GM23248 (cell line): Measurements from ENCODE around the gene RASGEF1C. TPM values are rescaled to one million over a fixed set of nuclear protein-coding genes. Genes with fewer than 3 reads are reported as not detected.

Experiments
- DNase-seq: peaks from one replicate; pipeline ENCODE4 v3.0.0-alpha.2; 2015
- H2AFZ ChIP-seq: fragments of 200-600 bp; sonication (generic); 2 replicates; pipeline ENCODE4 v1.6.1; 2016; ENCODE audit warnings: antibody characterized with exemption
- H3F3A ChIP-seq: fragments of 200-600 bp; sonication (generic); 2 replicates; pipeline ENCODE4 v1.6.1; 2016; ENCODE audit warnings: mild to moderate bottlenecking, antibody characterized with exemption, mixed run types; ENCODE audit not compliant: insufficient read depth
- H3K27ac ChIP-seq: fragments of 200-600 bp; sonication (generic); 2 replicates; pipeline ENCODE4 v1.5.1; 2016; ENCODE audit warnings: mild to moderate bottlenecking
- H3K27me3 ChIP-seq: fragments of 200-600 bp; sonication (generic); replicated peaks from 2 replicates; pipeline ENCODE4 v1.6.1; 2016; ENCODE audit warnings: mild to moderate bottlenecking; ENCODE audit not compliant: insufficient read depth
- H3K36me3 ChIP-seq: fragments of 200-600 bp; sonication (generic); 2 replicates; pipeline ENCODE4 v1.6.1; 2016; ENCODE audit warnings: low read depth, mild to moderate bottlenecking
- H3K4me1 ChIP-seq: fragments of 200-600 bp; sonication (generic); 2 replicates; pipeline ENCODE4 v1.6.1; 2016; ENCODE audit warnings: mild to moderate bottlenecking; ENCODE audit not compliant: insufficient read depth
- H3K4me2 ChIP-seq: fragments of 200-600 bp; sonication (generic); one replicate; pipeline ENCODE4 v1.6.1; 2016; ENCODE audit warnings: mild to moderate bottlenecking; ENCODE audit not compliant: unreplicated experiment
- H3K4me3 ChIP-seq: fragments of 200-600 bp; sonication (generic); 2 replicates; pipeline ENCODE4 v1.5.1; 2016; ENCODE audit warnings: mild to moderate bottlenecking
- H3K79me2 ChIP-seq: fragments of 200-600 bp; sonication (generic); 2 replicates; pipeline ENCODE4 v1.6.1; 2016; ENCODE audit warnings: mild to moderate bottlenecking; ENCODE audit not compliant: insufficient read depth
- H3K9ac ChIP-seq: fragments of 200-600 bp; sonication (generic); 2 replicates; pipeline ENCODE4 v1.6.1; 2016; ENCODE audit warnings: mild to moderate bottlenecking
- H3K9me2 ChIP-seq: fragments of 200-600 bp; sonication (generic); 2 replicates; pipeline ENCODE4 v1.6.1; 2016; ENCODE audit warnings: mixed run types, mild to moderate bottlenecking, moderate library complexity; ENCODE audit not compliant: insufficient read depth
- H3K9me3 ChIP-seq: fragments of 200-600 bp; sonication (generic); one replicate; pipeline ENCODE4 v1.6.1; 2017; ENCODE audit warnings: low read depth
- H4K20me1 ChIP-seq: fragments of 200-600 bp; sonication (generic); 2 replicates; pipeline ENCODE4 v1.6.0; 2016; ENCODE audit not compliant: insufficient read depth
- EZH2 ChIP-seq: fragments of 200-600 bp; sonication (generic); IDR thresholded peaks from 2 replicates; pipeline ENCODE4 v1.6.1; 2018; ENCODE audit warnings: antibody characterized with exemption, mild to moderate bottlenecking; ENCODE audit not compliant: insufficient read depth, poor library complexity, severe bottlenecking
- EZH2phosphoT487 ChIP-seq: fragments of 200-600 bp; sonication (generic); IDR thresholded peaks from 2 replicates; pipeline ENCODE4 v1.6.1; 2018; ENCODE audit warnings: antibody characterized with exemption, moderate library complexity, mild to moderate bottlenecking, low read depth; ENCODE audit not compliant: insufficient read depth
- WGBS, 2 experiments: methylation state at CpG; one replicate each; pipeline ENCODE4 v1.1.6; 2015 to 2017; ENCODE audit warnings: low lambda C conversion rate in 2 of 2, low coverage in 1 of 2; ENCODE audit errors: missing lambda C conversion rate in 2 of 2; 5-methylcytosine and 5-hydroxymethylcytosine counted together
- in situ Hi-C: fragments of 300-500 bp; cut with MboI; formaldehyde crosslinking; loops from 2 replicates; pipeline ENCODE4 v1.15.0; 2020
- polyA plus RNA-seq: library from polyadenylated mRNA; unstranded; fragments of >200 nt; fragmentation: Nextera tagmentation; extraction: Ambion mirVana; gene quantifications from 2 replicates; pipeline ENCODE4 v1.2.1, GENCODE V29; 2016
- total RNA-seq: library from RNA; depleted of rRNA; stranded (reverse); fragments of >200 nt; shearing (Covaris generic); gene quantifications from 2 replicates; pipeline ENCODE4 v1.2.3, GENCODE V29; 2014

Gene RASGEF1C
- total and polyA plus RNA-seq, 2 experiments from 2014 or later, result not detected

- no peak for DNase-seq
- Histone ChIP-seq H3K4me3 (no peak overlapping the region), H3F3A (no peaks in the 10 kb centered on the region), H3K4me2 (no peak overlapping the region), H2AFZ (no peak overlapping the region), H3K9me3 (no peaks in the 10 kb centered on the region), H3K36me3 (no peaks in the 10 kb centered on the region), H3K27ac (no peak overlapping the region), H3K9me2 (no peaks in the 10 kb centered on the region), H3K27me3 (peaks cover 18% of the 10 kb centered on the region), H3K9ac (no peak overlapping the region), H4K20me1 (no peaks in the 10 kb centered on the region), H3K79me2 (no peaks in the 10 kb centered on the region), H3K4me1 (peaks cover 10% of the 10 kb centered on the region)
- TF ChIP-seq EZH2phosphoT487 (no peak), EZH2 (no peak)
- WGBS, 2 experiments, result 79 to 84% methylated on average over 34 to 38 of the region's 38 CpGs
- in situ Hi-C loops, result loop anchor here (25.0 kb wide), 1 partner anchor 900 kb away; the partner anchor contains the start of gene BTNL9
Observed at GRCh38 chr5:180136630-180137381, 72.2 kb downstream of the RASGEF1C start.

- H3K9me2 ChIP-seq, result no peaks in the 10 kb centered on the region
- no peaks in the 10 kb centered on the region for H3K36me3 ChIP-seq
- H3K27me3 ChIP-seq, result peaks cover 11% of the 10 kb centered on the region; the same call in 1 of the 2 replicates
- no peak for DNase-seq
- no peak overlapping the region for H2AFZ ChIP-seq
- H3K9ac ChIP-seq, result no peak overlapping the region
- TF ChIP-seq EZH2phosphoT487, result no peak
- TF ChIP-seq EZH2, result no peak
- no peaks in the 10 kb centered on the region for H4K20me1 ChIP-seq
- H3K27ac ChIP-seq, result no peak overlapping the region
- peaks cover 10% of the 10 kb centered on the region for H3K4me1 ChIP-seq
- H3K4me2 ChIP-seq, result no peak overlapping the region
- no peaks in the 10 kb centered on the region for H3K79me2 ChIP-seq
- H3F3A ChIP-seq, result no peaks in the 10 kb centered on the region
- in situ Hi-C loops, result loop anchor here (25.0 kb wide), 1 partner anchor 901 kb away; the partner anchor contains the start of gene BTNL9
- no peak overlapping the region for H3K4me3 ChIP-seq
- 85 to 88% methylated on average over 25 to 43 of the region's 43 CpGs for WGBS, 2 experiments
- no peaks in the 10 kb centered on the region for H3K9me3 ChIP-seq
Observed at GRCh38 chr5:180135967-180136629, 72.9 kb downstream of the RASGEF1C start.

GRCh38 chr5:180135128-180135955, 73.7 kb downstream of the RASGEF1C start:
- peak; percentile 92 for DNase-seq
- 46 to 48% methylated on average over 12 to 13 of the region's 13 CpGs for WGBS, 2 experiments
- Histone ChIP-seq H3K27me3 (peaks cover 7% of the 10 kb centered on the region; the same call in 1 of the 2 replicates), H3K4me1 (peaks cover 10% of the 10 kb centered on the region), H3K4me2 (no peak overlapping the region), H3K4me3 (no peak overlapping the region), H3K36me3 (no peaks in the 10 kb centered on the region), H2AFZ (no peak overlapping the region), H3F3A (no peaks in the 10 kb centered on the region), H3K9me3 (no peaks in the 10 kb centered on the region), H3K9ac (no peak overlapping the region), H3K9me2 (no peaks in the 10 kb centered on the region), H3K27ac (no peak overlapping the region), H3K79me2 (no peaks in the 10 kb centered on the region), H4K20me1 (no peaks in the 10 kb centered on the region)
- in situ Hi-C loops, result loop anchor here (25.0 kb wide), 1 partner anchor 902 kb away; the partner anchor contains the start of gene BTNL9
- TF ChIP-seq EZH2, result no peak
- no peak for TF ChIP-seq EZH2phosphoT487

GRCh38 chr5:180133971-180134508, 75.0 kb downstream of the RASGEF1C start:
- Histone ChIP-seq H3K9me2 (no peaks in the 10 kb centered on the region), H3K4me3 (no peak overlapping the region), H3K4me2 (no peak overlapping the region), H3K36me3 (no peaks in the 10 kb centered on the region), H3K4me1 (peaks cover 10% of the 10 kb centered on the region), H4K20me1 (no peaks in the 10 kb centered on the region), H3K27me3 (peaks cover 7% of the 10 kb centered on the region; the same call in 1 of the 2 replicates), H3K9me3 (no peaks in the 10 kb centered on the region), H2AFZ (no peak overlapping the region), H3K9ac (no peak overlapping the region), H3F3A (no peaks in the 10 kb centered on the region), H3K27ac (no peak overlapping the region), H3K79me2 (no peaks in the 10 kb centered on the region)
- WGBS, 2 experiments, result 63 to 73% methylated on average over 9 of the region's 9 CpGs
- TF ChIP-seq EZH2 (no peak), EZH2phosphoT487 (no peak)
- in situ Hi-C loops, result loop anchor here (25.0 kb wide), 1 partner anchor 903 kb away; the partner anchor contains the start of gene BTNL9
- no peak for DNase-seq
